ENCODE data around the gene PSME1.
A peak's percentile ranks its signal among the peaks of the same experiment; 100 is the strongest.

Gene PSME1

GRCh38 chr14:24147761-24148428 lies 11.9 kb downstream of the PSME1 start:
- no peak for DNase-seq

DNA sequence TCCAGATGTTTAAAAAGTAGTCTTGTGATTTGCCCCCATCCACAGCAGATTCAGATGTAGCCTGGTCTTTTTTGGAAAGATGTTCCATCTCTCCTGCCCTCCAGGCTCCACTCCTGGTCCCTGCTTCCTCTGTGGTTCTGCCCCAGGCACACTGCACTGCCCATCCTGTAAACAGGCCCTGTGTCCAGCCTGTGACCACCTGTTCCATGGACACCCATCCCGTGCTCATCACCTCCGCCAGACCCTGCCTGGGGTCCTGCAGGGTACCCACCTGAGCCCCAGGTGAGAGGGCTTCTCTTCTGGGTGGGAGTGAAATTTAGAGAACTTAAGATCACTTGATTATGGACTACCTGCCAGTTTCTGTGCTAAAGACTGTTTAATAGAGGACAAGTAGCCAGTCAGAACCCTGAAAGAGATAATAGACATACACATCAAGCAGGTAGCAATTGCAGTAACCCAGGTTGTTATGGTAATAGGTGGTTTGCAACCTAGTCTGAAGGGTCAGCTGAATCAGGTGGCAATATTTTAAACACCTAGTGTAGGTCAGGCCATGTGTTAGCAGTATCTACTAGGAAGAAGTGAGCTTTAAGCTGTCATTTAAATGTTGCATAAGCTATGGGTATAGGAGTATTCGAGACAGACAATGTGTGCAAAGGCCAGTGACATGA lies 13.4 kb downstream of the PSME1 start:
- DNase-seq = no peak

DNA sequence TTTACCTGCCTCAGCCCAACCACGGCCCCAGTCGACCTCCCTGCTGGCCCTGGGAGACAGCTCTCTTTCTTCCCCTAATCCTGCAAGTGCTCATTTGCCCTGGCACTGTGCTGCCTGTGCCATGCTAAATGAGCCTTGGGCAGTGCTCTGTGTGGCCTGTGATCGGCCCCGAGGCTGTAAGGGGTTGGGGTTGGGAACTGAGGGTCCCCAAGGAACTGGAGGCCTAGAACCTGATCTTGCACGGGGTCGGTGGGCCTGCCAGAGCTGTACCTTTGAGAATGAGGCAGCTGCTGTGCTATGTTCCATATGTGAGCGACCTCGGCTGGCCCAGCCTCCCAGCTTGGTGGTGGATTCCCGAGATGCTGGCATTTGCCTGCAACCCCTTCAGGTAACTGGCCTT lies 14.1 kb downstream of the PSME1 start:
- no peak for DNase-seq

DNA sequence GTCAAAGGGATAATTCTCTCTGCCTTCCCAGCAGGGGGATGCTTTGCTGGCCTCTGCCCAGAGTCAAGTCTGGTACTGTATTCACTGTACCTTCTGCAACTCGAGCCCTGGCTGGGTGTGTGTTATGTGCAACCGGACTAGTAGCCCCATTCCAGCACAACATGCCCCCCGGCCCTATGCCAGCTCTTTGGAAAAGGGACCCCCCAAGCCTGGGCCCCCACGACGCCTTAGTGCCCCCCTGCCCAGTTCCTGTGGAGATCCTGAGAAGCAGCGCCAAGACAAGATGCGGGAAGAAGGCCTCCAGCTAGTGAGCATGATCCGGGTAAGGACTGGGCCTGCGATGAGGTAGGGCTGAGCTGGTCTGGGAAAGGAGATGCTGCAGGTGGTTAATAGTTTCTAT lies 14.6 kb downstream of the PSME1 start:
- DNase-seq = no peak

DNA sequence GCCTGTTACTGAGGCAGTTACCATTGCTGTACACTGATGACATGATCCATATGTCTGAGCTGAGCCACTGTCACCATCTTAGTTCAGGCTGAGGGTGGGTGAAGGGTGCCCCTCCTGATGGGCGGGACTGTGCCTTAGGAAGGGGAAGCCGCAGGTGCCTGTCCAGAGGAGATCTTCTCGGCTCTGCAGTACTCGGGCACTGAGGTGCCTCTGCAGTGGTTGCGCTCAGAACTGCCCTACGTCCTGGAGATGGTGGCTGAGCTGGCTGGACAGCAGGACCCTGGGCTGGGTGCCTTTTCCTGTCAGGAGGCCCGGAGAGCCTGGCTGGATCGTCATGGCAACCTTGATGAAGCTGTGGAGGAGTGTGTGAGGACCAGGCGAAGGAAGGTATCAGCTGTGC lies 15.0 kb downstream of the PSME1 start:
- no peak for DNase-seq

DNA sequence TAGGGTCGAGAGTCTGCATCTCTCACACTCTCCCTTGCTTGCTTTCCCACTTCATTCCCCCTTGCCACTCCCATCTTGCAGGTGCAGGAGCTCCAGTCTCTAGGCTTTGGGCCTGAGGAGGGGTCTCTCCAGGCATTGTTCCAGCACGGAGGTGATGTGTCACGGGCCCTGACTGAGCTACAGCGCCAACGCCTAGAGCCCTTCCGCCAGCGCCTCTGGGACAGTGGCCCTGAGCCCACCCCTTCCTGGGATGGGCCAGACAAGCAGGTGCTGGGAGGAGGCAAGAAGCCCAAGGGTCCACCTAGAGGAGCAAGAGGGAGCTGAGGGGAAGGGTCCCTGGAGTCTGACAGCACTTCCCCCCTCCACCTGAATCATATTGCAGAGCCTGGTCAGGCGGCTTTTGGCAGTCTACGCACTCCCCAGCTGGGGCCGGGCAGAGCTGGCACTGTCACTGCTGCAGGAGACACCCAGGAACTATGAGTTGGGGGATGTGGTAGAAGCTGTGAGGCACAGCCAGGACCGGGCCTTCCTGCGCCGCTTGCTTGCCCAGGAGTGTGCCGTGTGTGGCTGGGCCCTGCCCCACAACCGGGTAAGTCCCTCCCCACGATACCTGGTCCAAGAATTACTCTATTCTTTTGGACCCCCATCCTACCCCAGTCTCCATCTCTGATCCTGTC lies 15.5 kb downstream of the PSME1 start:
- no peak for DNase-seq

DNA sequence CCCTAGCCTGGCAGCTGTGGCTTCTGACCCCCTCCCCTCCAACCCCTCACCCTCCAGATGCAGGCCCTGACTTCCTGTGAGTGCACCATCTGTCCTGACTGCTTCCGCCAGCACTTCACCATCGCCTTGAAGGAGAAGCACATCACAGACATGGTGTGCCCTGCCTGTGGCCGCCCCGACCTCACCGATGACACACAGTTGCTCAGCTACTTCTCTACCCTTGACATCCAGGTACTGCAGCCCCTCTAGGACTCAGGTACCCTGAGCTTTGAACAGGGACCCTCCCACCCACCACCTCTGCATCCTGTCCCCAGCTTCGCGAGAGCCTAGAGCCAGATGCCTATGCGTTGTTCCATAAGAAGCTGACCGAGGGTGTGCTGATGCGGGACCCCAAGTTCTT lies 19.1 kb downstream of the PSME1 start:
- DNase-seq = no peak

GRCh38 chr14:24156840-24157239 lies 20.8 kb downstream of the PSME1 start:
- DNase-seq = no peak

- no peak for DNase-seq
Measured at GRCh38 chr14:24157331-24157730, 21.3 kb downstream of the PSME1 start.

- no peak for DNase-seq
Measured at GRCh38 chr14:24159777-24160498, 23.9 kb downstream of the PSME1 start.

GRCh38 chr14:24160499-24160849 lies 24.5 kb downstream of the PSME1 start:
- no peak for DNase-seq

- DNase-seq = peak; percentile 100
Measured at GRCh38 chr14:24160850-24161804, 25.1 kb downstream of the PSME1 start, which contains the start of gene IRF9. TSS of gene IRF9 (plus strand) at chr14:24161265. CDS start at chr14:24162145, 880 bp downstream.

DNA sequence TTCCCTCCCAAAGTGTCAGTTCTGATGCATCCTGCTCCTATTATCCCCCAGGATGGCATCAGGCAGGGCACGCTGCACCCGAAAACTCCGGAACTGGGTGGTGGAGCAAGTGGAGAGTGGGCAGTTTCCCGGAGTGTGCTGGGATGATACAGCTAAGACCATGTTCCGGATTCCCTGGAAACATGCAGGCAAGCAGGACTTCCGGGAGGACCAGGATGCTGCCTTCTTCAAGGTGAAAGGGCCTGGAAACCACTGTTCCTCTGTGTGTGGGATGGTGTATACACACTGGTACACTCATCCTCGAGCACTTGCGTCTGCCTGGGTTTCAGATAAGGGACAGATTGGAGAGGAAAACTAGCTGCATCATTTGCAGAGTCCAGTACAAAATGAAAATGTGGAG lies 26.1 kb downstream of the PSME1 start:
- DNase-seq = no peak

GRCh38 chr14:24164518-24164991 lies 28.6 kb downstream of the PSME1 start:
- DNase-seq = no peak

DNA sequence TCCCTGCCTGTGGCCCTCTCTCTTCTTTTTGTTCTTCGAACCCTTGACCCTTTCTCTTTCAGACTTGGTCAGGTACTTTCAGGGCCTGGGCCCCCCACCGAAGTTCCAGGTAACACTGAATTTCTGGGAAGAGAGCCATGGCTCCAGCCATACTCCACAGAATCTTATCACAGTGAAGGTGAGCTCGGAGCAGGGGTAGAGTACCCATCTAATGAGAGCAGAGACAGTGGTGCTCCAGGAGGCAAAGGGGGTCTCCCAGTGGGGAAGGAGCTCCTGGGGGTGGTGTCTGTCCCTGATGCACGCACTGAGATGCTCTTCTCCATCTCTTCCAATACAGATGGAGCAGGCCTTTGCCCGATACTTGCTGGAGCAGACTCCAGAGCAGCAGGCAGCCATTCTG lies 29.8 kb downstream of the PSME1 start:
- DNase-seq = no peak

GRCh38 chr14:24167469-24168114 lies 31.6 kb downstream of the PSME1 start:
- no peak for DNase-seq

- peak; percentile 84 for DNase-seq
Measured at GRCh38 chr14:24171422-24172260, 35.6 kb downstream of the PSME1 start, which contains the start of gene REC8. TSS of gene REC8 (plus strand) at chr14:24172080. CDS start at chr14:24172553, 473 bp downstream.

- DNase-seq = no peak
Measured at GRCh38 chr14:24172261-24172860, 36.4 kb downstream of the PSME1 start.

DNA sequence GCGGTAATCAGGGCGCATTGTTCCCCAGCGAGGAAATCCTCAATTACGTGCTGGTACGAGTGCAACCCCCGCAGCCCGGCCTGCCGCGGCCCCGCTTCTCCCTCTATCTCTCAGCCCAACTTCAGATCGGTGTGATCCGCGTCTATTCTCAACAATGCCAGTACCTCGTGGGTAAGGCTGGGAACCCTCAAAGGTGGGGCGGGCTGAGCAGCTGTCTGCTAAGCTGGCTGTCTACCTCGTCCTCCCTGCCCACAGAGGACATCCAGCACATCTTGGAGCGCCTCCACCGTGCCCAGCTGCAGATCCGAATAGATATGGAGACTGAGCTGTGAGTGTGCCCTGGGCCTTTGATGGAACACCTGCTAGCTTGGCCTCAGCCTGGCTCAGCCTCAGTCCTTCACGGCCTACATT lies 36.9 kb downstream of the PSME1 start:
- no peak for DNase-seq

DNA sequence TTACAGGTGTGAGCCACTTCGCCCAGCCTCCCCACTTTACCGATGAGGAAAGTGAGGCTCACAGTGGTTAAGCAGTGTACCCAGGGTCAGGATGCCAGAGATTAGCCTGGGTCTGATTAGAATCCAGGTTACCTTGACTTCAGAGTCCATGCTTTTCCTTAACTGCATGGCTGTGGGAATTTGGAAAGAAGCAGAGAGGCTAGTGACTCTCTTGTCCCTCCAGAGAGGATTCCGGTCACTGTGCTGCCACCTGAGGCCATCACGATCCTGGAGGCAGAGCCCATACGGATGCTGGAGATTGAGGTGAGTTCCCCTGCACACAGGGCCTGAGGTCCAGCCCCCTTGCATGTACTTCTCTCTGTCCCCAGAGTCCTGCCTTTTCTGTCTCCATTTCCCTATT lies 40.6 kb downstream of the PSME1 start:
- no peak for DNase-seq

Measured in stimulated activated CD8-positive, alpha-beta memory T cell treated with anti-CD3 and anti-CD28 coated beads, Interleukin-4, amount 100 ng/mL, for 48 hours (primary cell).